PFSK-1 (cell line): Measurements from ENCODE around the gene NPW.

Source experiments
- FOXP2 ChIP-seq: optimal IDR thresholded peaks from 2 replicates; pipeline ENCODE3; 2011; ENCODE audit warnings: borderline replicate concordance, control low read depth, inconsistent platforms; ENCODE audit not compliant: insufficient read depth; ENCODE audit errors: extremely low read length, extremely low read depth
- POLR2AphosphoS5 ChIP-seq: IDR thresholded peaks from 2 replicates; pipeline ENCODE4 v1.6.1; 2012; ENCODE audit warnings: low read depth, mild to moderate bottlenecking, control low read depth, low read length, moderate library complexity
- REST ChIP-seq, 2 experiments: IDR thresholded peaks; 2 replicates each; pipeline versions ENCODE4 v1.6.1 to v1.8.0; 2011 to 2012; ENCODE audit warnings: low read depth in 2 of 2, low read length in 2 of 2, control low read depth in 1 of 2, inconsistent platforms in 1 of 2, mild to moderate bottlenecking in 1 of 2, moderate library complexity in 1 of 2; ENCODE audit not compliant: insufficient read depth in 1 of 2
- SIN3A ChIP-seq: IDR thresholded peaks from 2 replicates; pipeline ENCODE4 v1.6.1; 2012; ENCODE audit warnings: mild to moderate bottlenecking, low read length, moderate library complexity, borderline replicate concordance; ENCODE audit not compliant: insufficient read depth
- TAF1 ChIP-seq: IDR thresholded peaks from 2 replicates; pipeline ENCODE4 v1.6.1; 2012; ENCODE audit warnings: low read length, control low read depth, borderline replicate concordance; ENCODE audit not compliant: insufficient read depth

NPW gene

DNA sequence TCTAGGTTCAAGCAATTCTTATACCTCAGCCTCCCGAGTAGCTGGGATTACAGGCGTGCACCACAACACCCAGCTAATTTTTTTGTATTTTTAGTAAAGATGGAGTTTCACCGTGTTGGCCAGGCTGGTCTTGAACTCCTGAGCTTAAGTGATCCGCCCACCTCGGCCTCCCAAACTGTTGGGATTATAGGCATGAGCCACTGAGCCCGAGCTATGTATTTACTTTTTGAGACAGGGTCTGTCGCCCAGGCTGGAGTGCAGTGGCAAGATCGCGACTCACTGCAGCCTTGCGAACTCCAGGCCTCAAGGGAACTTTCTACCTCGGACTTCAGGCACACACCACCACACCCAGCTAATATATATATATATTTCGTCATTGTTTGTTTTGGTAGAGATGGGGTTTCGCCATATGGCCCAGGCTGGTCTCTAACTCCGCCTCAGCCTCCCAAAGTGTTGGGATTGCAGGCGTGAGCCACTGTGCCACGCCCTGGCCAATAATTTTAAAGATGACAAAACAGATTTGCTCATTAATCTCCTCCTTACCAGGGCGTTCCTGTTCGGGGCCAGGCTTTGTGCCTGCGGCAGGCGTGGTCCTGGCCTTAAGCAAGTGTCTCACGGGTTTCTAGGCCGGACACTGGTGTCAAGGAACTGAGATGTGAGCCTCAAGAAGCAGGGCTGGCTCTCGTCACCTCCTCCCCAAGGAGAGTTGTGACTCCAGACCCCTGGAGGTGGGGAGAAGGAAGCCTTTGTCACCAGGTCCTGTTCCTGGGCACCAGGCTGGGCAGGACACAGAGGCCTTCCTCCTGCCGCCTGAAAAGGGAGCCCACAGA lies 4.3 kb upstream of the NPW start:
- TF ChIP-seq REST (IDR thresholded peaks at IDR 0.05; ENCODE audit: insufficient read depth in 1 of 2, low read depth in 2 of 2, low read length in 2 of 2) (no peak), SIN3A (no peak), POLR2AphosphoS5 (no peak), FOXP2 (no peak), TAF1 (no peak)

DNA sequence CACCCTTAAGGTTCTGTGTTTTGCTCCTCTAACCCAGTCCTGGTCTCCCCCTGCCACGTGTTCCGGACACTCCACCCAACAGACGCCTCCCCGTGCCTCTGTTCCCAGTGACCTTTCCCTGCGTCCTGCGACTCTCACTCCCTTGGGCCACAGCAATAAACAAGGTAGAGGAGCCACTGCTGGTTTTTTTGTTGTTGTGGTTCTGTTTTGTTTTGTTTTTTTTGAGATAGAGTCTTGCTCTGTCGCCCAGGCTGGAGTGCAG lies 3.7 kb upstream of the NPW start:
- TF ChIP-seq POLR2AphosphoS5 (no peak), TAF1 (no peak), REST (IDR thresholded peaks at IDR 0.05; ENCODE audit: insufficient read depth in 1 of 2, low read depth in 2 of 2, low read length in 2 of 2) (no peak), FOXP2 (no peak), SIN3A (no peak)

DNA sequence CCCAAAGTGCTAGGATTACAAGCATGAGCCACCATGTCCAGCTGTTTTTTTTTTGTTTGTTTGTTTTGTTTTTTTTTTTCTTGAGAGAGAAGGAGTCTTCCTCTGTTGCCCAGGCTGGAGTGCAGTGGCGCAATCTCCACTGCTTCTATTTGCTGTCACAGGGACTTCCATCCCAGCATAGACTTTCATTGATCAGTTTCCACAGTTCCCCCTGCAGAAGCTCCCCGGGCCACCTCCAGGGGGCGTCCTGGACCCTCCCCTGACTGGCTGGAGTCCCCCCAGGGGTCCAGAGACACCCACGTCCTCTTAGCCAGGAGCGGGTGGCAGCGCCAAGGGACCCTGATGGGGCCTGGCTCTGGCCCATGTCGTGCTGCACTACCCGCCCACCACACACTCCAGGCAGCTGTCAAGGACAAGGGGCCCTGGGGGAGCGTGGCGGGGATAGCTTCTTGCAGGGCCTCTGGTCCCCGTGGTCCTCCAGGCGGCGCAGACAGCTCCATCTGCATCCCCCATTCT lies 3.1 kb upstream of the NPW start:
- no peak for TF ChIP-seq REST (IDR thresholded peaks at IDR 0.05; ENCODE audit: insufficient read depth in 1 of 2, low read depth in 2 of 2, low read length in 2 of 2)
- TF ChIP-seq POLR2AphosphoS5 = no peak
- TF ChIP-seq SIN3A = no peak
- TF ChIP-seq TAF1 = no peak
- no peak for TF ChIP-seq FOXP2

- TF ChIP-seq POLR2AphosphoS5 (no peak), SIN3A (no peak), REST (IDR thresholded peaks at IDR 0.05; ENCODE audit: insufficient read depth in 1 of 2, low read depth in 2 of 2, low read length in 2 of 2) (no peak), TAF1 (no peak), FOXP2 (no peak)
These were observed 591 bp downstream of the NPW start for GRCh38 chr16:2019921-2020831.
